B cell (primary cell): ENCODE data around the gene ITPR3.

Experiments used
- EZH2 ChIP-seq: IDR thresholded peaks from 2 replicates; pipeline ENCODE4 v1.6.1; 2012; ENCODE audit warnings: borderline replicate concordance, low read depth, mild to moderate bottlenecking, moderate library complexity, low read length; ENCODE audit not compliant: insufficient read depth, poor library complexity, severe bottlenecking
- TF ChIP-seq, protein P1 (sequence below): fragments of 200-600 bp; IDR thresholded peaks from one replicate; pipeline ENCODE4 v1.8.0; 2022; ENCODE audit warnings: antibody characterized with exemption, mild to moderate bottlenecking

- TF ChIP-seq, protein P1, sequence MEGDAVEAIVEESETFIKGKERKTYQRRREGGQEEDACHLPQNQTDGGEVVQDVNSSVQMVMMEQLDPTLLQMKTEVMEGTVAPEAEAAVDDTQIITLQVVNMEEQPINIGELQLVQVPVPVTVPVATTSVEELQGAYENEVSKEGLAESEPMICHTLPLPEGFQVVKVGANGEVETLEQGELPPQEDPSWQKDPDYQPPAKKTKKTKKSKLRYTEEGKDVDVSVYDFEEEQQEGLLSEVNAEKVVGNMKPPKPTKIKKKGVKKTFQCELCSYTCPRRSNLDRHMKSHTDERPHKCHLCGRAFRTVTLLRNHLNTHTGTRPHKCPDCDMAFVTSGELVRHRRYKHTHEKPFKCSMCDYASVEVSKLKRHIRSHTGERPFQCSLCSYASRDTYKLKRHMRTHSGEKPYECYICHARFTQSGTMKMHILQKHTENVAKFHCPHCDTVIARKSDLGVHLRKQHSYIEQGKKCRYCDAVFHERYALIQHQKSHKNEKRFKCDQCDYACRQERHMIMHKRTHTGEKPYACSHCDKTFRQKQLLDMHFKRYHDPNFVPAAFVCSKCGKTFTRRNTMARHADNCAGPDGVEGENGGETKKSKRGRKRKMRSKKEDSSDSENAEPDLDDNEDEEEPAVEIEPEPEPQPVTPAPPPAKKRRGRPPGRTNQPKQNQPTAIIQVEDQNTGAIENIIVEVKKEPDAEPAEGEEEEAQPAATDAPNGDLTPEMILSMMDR, result no peak
- TF ChIP-seq EZH2, result no peak
Observed at GRCh38 chr6:33728438-33728837, 107.3 kb downstream of the ITPR3 start.
